ENCODE data around the gene MMP17. TPM values are rescaled to one million over a fixed set of nuclear protein-coding genes. Genes with fewer than 3 reads are reported as not detected.

The MMP17 gene
- total RNA-seq, 4 donors from 2014 or later: 4.6 to 15.4 (median 12.9) TPM

- TF ChIP-seq CTCF (IDR thresholded peaks at IDR 0.05; ENCODE audit: low read depth): no peak
Observed at GRCh38 chr12:131800594-131801135, 27.5 kb upstream of the MMP17 start.

- TF ChIP-seq CTCF (IDR thresholded peaks at IDR 0.05; ENCODE audit: low read depth): no peak
Observed at GRCh38 chr12:131801254-131801866, 26.8 kb upstream of the MMP17 start.

- TF ChIP-seq CTCF (IDR thresholded peaks at IDR 0.05; ENCODE audit: low read depth): no peak
Observed at GRCh38 chr12:131803961-131804521, 24.2 kb upstream of the MMP17 start.

- no peak for TF ChIP-seq CTCF (IDR thresholded peaks at IDR 0.05; ENCODE audit: low read depth)
Observed at GRCh38 chr12:131805421-131805820, 22.8 kb upstream of the MMP17 start.

- no peak for TF ChIP-seq CTCF (IDR thresholded peaks at IDR 0.05; ENCODE audit: low read depth)
Observed at GRCh38 chr12:131806674-131807073, 21.5 kb upstream of the MMP17 start.

GRCh38 chr12:131808744-131809371 is 19.3 kb upstream of the MMP17 start:
- no peak for TF ChIP-seq CTCF (IDR thresholded peaks at IDR 0.05; ENCODE audit: low read depth)

GRCh38 chr12:131810726-131811125 is 17.5 kb upstream of the MMP17 start:
- no peak for TF ChIP-seq CTCF (IDR thresholded peaks at IDR 0.05; ENCODE audit: low read depth)
